Activated T-helper 1 cell treated with Interleukin-2 at 50 U/mL for 16 hours (primary cell): ENCODE results near the gene RNF40.
A peak's percentile ranks its signal among the peaks of the same experiment; 100 is the strongest.
"Not testable (repeated sequence)": the region's sequence is repeated elsewhere in the genome, so short reads cannot be mapped to it uniquely, and the experiment has no call there.

Experiments
- DNase-seq: peaks from one replicate; pipeline ENCODE4 v3.0.0-alpha.2; 2020; ENCODE audit warnings: low read depth

RNF40 gene

DNA sequence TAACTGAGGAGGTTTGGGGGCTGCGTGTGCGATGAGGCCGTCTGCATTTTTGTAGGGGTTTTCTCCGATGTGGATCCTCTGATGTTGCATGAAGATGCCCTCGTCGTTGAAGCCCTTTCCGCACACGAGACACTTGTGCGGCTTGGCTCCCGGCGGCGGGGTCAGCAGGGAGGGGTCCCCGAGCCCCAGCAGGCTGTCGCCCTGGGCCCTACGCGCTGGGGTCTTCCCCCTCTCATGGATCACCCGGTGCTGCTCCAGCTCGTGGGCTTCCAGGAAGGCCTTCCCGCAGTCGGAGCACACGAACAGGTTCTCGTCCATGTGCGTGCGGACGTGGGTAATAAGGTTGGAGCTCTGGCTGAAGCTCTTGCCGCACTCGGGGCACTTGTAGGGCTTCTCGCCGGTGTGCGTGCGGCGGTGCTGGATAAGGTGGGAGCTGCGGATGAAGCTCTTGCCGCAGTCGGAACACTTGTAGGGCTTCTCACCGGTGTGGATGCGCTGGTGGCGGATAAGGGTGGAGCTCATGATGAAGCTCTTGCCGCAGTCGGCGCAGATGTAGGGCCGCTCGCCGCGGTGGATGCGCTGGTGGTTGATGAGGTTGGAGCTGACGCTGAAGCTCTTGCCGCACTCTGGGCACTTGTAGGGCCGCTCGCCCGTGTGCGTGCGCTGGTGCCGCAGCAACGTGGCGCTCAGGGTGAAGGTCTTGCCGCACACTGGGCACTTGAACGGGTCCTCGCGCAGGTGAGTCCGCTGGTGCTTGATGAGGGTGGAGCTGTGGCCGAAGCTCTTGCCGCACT lies 20.6 kb downstream of the RNF40 start:
- no peak for DNase-seq

DNA sequence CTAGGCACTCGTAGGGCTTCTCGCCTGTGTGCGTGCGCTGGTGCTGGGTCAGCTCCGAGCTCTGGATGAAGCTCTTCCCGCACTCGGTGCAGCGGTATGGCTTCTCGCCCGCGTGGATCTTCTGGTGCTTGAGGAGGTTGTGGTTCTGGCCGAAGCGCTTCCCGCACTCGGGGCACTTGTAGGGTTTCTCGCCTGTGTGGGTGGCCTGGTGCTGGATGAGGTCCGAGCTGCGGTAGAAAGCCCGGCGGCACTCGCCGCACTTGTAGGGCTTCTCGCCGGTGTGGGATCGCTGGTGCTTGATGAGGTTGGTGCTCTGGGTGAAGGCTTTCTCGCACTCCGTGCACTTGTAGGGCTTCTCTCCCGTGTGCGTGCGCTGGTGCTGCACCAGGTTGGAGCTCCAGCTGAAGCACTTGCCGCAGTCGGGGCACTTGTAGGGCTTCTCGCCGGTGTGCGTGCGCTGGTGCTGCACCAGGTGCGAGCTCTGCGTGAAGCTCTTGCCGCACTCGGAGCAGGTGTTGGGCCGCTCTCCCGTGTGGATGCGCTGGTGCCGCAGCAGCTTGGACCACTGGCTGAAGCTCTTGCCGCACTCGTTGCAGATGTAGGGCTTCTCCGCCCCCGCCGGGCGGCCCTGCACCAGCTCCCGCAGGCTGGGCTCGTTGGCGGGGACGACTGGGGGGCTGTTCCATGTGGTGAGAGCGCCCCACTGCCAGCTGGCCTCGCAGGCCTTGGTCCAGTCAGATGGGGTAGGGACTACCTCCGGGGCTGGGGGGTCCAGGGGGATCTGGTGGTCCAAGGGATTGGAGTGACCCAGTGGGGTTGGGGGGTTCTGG lies 21.4 kb downstream of the RNF40 start:
- DNase-seq: no peak

DNA sequence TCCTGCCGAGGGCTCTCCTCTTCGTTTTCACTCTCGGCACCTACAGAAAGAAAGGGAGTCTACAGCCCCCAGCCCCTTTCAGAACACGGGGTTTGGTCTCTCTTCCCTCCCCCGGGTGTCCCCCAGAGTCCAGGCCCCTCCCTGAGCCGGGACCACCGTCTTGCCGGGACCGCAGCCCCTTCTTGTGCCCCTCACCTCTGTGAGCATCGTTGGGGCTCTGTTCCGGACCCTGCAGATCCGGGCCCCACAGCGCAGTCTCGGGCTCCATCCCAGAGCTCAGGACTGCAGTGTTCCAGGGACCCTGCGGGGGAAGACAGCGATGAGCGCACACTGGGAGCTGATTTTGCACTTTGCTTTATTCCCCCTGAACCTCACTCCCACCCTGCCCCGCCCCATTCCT lies 22.1 kb downstream of the RNF40 start:
- no peak for DNase-seq

DNA sequence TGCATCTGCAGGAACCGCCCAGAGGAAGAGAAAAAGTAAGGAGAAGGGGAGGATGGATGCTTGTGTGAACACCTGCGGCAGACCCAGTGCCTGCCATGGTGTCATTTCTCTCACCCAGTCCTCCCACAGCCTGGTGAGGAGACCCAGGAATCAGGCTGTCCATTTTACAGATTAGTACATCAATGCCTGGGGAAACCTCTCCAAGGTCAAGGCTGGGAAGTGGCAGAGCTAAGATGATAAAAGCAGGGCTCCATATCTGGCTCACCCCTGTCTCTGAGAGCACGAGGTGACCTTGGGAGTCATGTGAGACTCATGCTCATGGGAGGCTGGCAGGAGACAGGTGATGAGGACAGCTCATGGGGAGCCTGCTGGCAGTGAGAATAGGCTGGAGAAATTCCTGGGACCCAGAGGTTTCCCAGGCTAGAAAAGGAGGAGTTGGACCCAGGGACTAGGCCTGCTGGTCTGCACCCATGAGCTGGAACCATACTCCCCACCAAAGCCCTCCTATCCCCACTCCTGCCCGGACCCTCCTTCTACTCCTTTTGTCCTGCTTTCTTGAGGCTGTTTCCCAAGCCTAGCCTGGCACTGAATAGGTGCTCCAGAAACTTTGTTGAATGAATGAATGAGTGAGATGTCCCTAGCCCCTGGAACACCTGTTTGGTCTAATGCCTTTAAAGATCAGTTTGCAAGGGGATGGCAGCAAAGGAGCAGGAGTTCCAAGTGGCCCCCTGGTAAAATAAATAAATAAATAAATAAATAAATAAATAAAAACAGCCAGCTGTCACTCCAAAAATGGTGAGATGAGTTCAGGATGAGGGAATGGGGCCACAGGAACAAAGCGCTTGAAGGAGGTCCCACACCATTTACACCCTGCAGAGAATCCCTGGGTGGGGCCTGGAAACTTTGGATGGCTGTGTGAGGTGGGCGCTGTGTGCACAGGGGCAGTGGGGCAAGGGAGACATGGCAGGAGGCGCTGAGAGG lies 23.3 kb downstream of the RNF40 start:
- DNase-seq: no peak

DNA sequence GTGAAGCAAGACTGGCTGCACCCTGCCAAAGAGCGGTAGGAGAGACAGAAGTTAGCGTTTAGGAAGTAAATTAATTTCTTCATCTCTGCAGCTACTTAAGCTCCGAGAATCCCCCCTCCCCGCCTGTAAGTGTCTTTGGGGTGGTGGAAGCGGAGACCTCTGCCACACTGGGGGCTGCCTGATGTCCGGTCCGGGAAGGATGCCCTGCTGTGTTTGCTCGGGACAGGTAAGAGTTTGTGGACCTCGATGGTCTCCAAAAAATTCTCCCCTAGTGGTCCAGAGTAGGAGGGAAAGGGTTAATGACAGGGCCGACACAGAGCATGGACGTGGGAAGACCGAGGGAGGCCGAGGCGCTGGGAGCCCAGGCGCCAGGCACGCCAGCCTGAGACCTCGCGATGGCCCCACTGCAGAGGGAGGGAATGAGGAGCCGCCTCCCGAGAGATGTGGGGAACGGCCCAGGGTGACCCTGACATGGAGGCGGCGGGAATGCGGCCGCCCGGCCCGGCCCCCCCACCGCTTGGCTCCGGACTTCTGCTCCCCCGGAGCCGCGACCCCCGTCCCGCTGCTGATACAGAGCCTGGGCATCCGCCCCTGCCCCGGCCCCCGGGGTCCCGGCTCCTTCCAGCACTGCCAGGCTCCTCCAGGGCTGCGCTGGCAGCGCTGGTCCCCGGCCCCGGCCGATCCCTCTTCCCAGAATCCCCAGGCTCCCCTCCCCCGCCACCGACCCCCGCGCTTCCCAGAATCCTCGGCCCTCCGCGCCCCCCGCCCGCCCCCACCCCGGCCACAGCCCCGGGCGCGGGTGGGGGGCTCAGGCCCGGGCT lies 24.2 kb downstream of the RNF40 start:
- no peak for DNase-seq

DNA sequence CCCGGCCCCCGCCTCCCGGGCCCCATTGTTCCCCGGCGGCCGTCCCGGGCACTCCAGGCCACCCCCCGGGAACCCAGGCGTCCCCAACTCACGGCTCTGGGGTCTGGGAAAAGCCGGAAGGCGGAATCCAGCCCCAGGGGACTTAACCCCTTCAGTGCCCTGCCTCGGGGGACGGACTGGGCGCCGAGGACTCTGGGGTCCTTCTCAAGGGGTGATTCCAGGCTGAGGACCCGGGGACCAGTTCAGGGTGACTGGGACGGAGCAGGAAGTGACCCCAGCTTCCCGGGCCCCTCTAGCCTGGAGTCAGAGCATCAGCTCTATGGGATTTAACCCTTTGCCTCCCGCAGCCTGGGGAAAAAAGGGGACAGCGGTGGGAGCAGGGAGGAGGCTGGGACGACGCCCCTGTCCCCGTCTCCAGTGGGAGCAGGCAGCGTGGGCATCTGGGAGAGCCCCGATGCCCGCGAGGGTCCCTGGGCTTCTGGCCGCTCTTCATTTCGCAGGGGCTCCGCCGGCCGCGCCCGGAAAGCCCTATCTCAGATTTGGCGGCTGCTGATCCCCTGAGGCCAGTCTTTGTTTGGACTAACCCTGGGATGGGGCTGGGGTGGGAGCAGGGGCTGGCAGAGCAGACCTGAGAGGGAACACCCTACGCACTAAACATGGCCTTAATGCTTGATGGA lies 25.0 kb downstream of the RNF40 start, which contains the start of gene ZNF629:
TSS of gene ZNF629 (minus strand) at position 270 of the 677 bp plus-strand sequence. CDS start 2,723 bp downstream, outside the sequence.
- no peak for DNase-seq

DNA sequence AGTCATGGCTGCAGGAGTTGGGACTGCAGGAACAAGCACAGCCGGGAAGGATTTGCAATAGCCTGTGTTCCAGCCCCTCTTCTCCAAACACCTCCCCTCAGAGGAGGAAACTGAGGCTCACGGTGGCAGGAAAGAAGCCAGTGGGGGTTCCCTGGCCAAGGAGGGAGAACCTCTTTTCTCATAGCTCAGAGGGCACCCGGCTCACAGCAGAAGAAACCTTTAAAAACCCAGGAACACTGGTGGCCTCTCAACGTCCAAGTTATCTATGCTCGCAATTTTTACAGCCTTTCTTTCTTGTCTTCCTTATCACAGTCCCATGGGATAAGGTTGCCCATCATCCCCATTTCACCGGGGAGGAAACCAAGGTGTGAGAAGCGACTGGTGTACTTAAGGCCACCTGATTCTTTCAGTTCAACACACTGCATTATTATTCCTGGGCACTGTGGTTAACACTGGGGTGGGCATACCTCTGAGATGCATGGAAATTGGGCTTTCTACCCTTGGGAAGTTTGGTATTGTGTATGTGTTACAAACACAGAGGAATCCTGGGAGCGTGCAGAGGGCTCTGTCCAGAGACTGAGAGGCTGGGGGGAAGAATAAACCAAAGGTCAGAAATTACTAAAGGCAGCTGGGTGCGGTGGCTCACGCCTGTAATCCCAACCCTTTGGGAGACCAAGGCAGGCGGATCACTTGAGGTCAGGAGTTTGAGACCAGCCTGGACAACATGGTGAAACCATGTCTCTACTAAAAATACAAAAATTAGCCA lies 25.7 kb downstream of the RNF40 start:
- DNase-seq: no peak

DNA sequence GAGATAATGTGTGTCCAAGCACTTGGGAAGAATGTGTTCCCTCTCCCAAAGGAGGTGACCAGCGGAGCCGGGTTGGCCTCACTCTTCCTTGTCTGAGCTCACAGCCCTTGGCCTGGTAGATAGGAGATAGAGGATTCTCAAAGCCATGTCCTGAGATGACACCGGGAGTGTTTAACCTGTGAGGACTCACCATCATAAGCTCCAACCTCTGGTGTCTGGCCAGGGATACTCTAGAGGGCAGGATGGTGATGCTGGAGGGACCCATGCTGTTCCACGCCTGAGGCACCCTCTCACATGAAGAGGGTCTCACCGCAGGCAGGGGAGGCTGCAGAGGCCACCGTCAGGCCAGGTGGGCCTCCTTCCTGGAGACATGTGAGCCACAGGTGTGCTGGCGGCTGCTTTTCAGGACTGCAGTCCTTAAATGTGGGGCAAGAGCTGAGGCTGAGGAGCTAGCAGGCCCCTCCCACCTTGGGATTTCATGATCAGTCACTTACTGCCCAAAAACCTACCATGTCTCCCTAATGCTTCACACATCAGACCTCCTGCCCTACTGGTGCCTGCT lies 31.5 kb downstream of the RNF40 start:
- DNase-seq: no peak

DNA sequence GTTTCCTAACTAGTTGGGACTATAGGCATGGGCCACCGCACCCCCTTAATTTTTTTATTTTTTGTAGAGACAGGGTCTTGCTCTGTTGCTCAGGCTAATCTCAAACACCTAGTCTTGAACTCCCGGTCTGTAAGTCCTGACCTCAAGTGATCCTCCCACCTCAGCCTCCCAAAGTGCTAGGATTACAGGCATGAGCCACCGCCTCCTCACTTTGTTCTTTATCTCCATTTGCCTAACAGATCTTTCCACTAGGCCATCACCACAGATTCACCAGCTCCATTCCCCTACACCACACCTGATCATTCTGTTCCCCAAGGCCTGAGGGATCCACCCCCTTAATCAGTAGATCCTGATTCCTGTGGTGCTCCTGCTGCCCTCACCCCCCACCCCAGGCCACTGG lies 32.5 kb downstream of the RNF40 start:
- no peak for DNase-seq

DNA sequence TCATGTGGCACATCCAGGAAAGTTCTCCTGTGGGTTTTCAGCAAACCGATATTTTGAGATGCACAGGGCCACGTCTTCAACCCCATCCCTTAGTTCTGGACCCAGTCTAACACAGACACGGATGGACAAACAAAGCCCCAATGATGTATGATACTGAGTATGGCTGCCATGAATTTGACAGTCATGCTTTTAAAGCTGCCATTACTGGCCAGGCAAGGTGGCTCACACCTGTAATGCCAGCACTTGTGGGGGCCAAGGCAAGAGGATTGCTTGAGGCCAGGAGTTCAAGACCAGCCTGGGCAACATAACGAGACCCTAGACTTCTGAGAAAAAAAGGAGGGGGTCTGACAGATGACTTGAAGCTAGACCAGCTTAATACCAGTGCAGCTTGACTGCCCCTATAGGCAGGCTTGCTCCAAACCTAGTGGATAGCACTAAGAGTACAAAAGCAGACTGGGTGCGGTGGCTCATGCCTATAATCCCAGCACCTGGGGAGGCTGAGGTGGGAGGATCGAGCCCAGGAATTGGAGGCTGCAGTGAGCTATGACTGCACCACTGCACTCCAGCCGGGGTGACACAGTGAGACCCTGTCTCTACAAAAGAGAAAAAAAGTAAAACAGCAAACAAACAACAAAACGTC lies 35.7 kb downstream of the RNF40 start:
- no peak for DNase-seq

DNA sequence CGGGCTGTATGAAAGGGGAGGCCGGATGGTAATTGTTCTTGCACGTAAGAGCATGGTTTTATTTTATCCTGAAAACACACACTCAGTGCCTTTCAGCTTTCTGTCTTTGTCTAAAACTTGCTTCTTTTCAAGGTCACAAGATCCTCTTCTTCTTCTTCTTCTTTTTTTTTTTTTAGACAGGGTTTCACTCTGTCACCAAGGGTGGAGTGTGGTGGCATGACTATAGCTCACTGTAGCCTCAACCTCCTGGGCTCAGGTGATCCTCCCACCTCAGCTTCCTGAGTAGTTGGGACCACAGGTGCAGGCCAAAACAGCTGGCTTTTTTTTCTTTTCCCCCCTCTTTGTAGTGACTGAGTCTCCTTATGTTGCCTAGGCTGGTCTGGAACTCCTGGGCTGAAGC lies 40.8 kb downstream of the RNF40 start:
- DNase-seq: no peak

DNA sequence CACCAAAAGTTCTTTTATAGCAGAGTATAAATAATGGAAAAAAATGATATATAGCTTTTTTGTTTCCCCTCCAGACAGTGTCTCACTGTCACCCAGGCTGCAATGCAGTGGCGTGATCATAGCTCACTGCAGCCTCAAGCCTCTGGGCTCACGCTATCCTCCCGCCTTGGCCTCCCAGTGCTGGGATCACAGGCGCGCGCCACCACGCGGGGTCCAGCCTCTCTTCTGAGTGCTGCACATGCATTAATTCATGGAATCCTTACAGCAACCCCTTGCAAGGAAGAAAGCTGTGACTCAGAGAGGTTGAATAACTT lies 42.9 kb downstream of the RNF40 start:
- DNase-seq: no peak

DNA sequence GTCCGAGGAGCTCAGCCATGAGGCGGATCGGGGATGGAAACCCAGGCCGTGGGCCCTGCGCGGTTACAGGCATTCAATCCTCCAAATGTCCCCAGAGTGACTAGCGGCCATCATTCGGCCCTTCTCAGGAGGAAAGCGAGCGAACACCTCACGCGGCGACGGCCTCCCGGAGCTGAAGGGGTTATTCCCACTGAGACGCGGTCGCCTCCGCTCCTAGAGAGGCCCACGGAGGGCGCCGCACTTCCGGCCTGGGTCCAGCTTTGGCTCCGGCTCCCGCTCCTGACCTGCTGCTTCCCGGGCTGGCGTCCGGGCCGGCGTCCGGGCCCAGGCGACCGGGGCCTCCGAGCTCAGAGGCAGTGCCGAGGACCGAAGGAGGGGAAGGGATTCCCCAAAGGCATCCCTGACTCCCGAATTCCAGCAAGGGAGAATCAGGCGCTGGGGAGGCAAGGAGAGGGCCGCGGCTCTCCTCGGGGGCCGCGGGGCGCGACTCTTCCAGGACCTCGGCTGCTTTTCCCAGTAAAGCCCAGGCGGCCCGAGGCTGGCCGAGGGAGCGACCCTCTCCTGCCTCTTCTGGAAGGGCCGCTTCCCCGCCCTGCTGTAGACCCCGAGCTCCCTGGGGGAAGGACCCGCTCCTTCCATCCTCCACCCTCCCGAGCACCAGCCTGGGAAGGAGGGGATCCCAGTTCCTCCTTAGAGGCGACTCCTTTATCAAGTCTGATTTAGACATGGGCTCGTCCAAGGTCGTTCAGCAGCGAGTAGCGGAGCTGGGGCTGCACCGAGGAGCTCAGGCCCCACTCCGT lies 43.4 kb downstream of the RNF40 start:
- peak; percentile 39 for DNase-seq

DNA sequence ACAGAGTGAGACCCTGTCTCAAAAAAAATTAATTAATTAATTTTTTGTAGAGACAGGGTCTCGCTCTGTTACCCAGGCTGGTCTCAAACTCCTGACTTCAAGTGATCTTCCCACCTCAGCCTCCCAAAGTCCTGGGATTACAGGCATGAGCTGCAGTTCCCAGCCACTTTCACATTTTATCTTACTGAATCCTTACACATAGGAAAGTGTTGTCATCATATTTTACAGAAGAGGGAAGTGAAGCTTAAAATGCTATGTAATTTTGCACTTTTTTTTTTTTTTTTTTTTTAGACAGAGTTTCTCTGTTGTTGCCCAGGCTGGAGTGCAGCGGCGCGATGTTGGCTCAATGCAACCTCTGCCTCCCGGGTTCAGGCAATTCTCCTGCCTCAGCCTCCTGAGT lies 46.0 kb downstream of the RNF40 start:
- no peak for DNase-seq

DNA sequence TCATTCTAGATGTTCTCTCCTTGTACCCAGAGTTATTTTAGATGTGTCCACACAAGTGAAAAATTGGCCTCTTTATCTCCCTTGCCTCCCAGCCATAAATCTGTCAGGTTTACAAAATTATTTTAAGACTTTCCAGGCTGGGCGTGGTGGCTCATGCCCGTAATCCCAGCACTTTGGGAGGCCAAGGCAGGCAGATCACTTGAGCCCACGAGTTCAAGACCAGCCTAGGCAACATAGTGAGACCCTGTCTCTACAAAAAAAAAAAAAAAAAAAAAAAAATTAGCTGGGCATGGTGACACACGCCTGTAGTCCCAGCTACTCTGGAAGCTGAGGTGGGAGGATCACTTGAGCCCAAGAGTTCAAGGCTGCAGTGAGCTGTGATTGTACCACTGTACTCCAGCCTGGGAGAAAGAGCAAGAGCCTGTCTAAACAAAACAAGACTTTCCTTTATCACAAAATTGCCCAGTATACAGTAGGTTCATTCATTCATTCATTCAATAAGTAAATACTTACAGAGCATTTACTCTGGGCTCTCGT lies 46.8 kb downstream of the RNF40 start:
- not testable (repeated sequence) for DNase-seq

DNA sequence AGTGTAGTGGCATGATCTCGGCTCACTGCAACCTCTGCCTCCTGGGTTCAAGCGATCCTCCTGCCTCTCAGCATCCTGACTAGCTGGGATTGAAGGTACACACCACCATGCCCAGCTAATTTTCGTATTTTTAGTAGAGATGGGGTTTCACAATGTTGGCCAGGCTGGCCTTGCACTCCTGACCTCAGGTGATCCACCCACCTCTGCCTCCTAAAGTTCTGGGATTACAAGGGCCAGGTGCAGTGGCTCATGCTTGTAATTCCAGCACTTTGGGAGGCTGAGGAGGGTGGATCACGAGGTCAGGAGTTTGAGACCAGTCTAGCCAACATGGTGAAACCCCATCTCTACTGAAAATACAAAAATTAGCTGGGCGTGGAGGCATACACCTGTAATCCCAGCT lies 47.6 kb downstream of the RNF40 start:
- DNase-seq: not testable (repeated sequence)

DNA sequence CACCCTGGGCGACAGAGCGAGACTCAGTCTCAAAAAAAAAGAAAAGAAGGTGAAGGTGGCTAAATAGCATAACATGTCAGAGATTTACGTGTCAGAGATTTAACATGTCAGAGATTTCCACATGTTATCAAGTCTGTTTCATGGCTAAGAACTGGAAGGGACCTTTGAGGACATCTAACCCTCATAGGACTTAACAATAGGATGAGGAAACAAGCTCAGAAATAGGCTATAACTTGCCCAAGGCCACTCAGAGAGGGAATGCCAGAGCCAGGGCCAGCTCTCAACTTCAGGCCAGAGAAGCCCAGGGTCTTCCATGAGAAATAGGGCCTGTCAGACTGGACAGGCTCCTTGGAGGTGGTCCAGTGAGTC lies 51.7 kb downstream of the RNF40 start:
- no peak for DNase-seq

DNA sequence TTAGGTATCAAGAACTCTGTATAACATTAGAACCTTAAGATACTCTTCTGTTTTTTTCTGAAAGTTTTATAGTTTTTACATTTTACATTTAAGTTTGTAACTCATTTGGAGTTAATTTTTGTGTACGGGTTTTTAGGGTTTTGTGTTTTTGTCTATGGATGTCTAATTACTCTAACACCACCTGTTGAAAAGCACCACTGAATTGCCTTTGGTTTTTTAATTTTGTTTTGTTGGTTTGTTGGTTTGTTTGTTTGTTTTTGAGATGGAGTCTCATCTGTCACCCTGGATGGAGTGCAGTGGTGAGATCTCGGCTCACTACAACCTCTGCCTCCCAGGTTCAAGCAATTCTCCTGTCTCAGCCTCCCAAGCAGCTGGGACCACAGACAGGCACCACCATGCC lies 54.6 kb downstream of the RNF40 start:
- DNase-seq: no peak
